Measurements from ENCODE around the gene CFAP61.
"Not testable (repeated sequence)": the region's sequence is repeated elsewhere in the genome, so short reads cannot be mapped to it uniquely, and the experiment has no call there.

The CFAP61 gene

DNA sequence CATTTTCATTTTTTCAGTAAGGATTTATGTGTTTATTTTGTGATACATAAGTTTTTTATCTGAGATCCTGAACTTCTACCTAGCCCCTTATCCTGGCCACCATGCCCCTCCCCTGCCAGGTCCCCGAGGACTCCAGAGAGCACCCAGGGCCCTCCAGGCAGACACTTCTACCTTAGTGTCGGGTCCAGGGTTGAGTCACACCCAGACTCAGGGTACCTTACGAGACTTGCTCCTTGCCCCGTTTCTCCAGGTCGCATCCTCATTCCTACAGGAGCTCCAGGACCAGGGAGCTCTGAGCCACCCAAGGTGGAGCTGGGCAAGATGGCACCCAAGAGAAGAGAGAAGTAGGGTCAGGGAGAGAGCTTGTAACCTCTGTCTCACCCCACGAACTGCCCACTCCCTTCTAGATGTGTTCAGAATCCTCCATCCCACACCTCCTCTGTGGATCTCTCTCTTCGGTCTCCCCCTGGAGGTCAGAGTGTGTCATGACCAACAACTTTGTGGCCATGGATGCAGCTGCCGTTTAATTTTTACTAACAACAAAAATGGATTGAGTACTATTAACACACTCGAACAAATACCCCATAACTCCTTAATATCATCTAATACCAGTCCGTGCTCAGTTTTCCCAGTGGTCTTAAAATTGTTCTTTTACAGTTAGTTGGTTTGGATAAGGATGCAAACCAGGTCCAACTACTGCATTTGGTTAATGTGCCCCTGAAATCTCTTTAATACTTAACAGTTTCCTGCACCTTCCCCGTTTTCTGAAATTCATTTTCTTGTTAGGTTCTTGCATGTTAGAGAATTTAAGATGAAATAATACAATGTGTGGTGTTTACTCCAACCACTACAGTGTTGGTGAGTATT is 185.0 kb downstream of the CFAP61 start:
- Histone ChIP-seq H3K27ac (no peak overlapping the region), H3K27me3 (ENCODE audit: insufficient read depth, low read depth) (no peaks in the 10 kb centered on the region), H4K20me1 (ENCODE audit: insufficient read depth) (no peaks in the 10 kb centered on the region), H3K9ac (no peak overlapping the region), H3K36me3 (ENCODE audit: insufficient read depth) (no peaks in the 10 kb centered on the region), H3K79me2 (ENCODE audit: insufficient read depth, low read depth) (no peaks in the 10 kb centered on the region), H3K4me2 (no peak overlapping the region), H2AFZ (ENCODE audit: low read depth) (no peak overlapping the region), H3K4me3 (IDR thresholded peaks at IDR 0.05; ENCODE audit: insufficient read depth, low read depth, low read length) (no peak overlapping the region), H3K4me1 (ENCODE audit: low read depth, poor library complexity, severe bottlenecking) (peaks cover 28% of the 10 kb centered on the region)
- TF ChIP-seq, protein P1, sequence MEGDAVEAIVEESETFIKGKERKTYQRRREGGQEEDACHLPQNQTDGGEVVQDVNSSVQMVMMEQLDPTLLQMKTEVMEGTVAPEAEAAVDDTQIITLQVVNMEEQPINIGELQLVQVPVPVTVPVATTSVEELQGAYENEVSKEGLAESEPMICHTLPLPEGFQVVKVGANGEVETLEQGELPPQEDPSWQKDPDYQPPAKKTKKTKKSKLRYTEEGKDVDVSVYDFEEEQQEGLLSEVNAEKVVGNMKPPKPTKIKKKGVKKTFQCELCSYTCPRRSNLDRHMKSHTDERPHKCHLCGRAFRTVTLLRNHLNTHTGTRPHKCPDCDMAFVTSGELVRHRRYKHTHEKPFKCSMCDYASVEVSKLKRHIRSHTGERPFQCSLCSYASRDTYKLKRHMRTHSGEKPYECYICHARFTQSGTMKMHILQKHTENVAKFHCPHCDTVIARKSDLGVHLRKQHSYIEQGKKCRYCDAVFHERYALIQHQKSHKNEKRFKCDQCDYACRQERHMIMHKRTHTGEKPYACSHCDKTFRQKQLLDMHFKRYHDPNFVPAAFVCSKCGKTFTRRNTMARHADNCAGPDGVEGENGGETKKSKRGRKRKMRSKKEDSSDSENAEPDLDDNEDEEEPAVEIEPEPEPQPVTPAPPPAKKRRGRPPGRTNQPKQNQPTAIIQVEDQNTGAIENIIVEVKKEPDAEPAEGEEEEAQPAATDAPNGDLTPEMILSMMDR (conservative IDR thresholded peaks at IDR 0.05; ENCODE audit: low read depth, low read length) = peak; percentile 68

DNA sequence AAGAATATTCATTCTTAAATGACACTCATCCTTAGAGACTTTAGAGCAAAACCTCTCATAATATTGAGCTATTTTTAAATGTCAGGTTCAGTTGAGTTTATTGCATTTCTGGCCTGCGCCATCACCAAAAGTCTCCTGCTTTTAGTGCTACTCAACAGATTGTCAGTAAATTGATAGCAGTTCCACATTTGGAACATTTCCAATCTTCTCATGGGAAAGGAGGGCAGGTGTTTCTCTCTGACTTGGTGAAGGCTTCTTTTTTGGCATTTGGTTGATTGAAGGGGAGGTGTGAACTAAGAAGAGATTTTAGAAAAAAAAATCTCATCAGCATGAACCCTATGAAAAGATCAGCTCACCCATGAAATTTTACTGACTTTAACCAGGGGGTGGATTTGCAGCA is 189.6 kb downstream of the CFAP61 start:
- no peaks in the 10 kb centered on the region for H3K4me1 ChIP-seq (ENCODE audit: low read depth, poor library complexity, severe bottlenecking)
- H3K36me3 ChIP-seq (ENCODE audit: insufficient read depth) = no peaks in the 10 kb centered on the region
- TF ChIP-seq, protein P1 (conservative IDR thresholded peaks at IDR 0.05; ENCODE audit: low read depth, low read length) = no peak

DNA sequence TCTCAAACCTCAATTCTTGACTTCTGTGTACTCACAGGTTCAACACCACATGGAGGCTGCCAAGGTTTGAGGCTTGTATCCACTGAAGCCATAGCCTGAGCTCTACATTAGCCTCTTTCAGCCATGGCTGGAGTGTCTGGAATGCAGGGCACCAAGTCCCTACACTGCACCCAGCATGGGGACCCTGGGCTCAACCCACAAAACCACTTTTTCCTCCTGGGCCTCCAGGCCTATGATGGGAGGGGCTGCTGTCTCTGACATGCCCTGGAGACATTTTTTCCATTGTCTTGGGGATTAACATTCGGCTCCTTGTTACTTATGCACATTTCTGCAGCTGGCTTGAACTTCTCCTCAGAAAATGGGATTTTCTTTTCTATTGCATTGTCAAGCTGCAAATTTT is 192.1 kb downstream of the CFAP61 start:
- not testable (repeated sequence) for H3K36me3 ChIP-seq (ENCODE audit: insufficient read depth)

More for the DNA sequence above, 189.6 kb downstream of the CFAP61 start:
- no peak overlapping the region for H3K27ac ChIP-seq
- no peaks in the 10 kb centered on the region for H4K20me1 ChIP-seq (ENCODE audit: insufficient read depth)
- H3K4me3 ChIP-seq (IDR thresholded peaks at IDR 0.05; ENCODE audit: insufficient read depth, low read depth, low read length) = no peak overlapping the region
- no peak overlapping the region for H3K4me2 ChIP-seq
- no peak overlapping the region for H2AFZ ChIP-seq (ENCODE audit: low read depth)
- H3K9ac ChIP-seq = no peak overlapping the region
- no peaks in the 10 kb centered on the region for H3K27me3 ChIP-seq (ENCODE audit: insufficient read depth, low read depth)
- no peaks in the 10 kb centered on the region for H3K79me2 ChIP-seq (ENCODE audit: insufficient read depth, low read depth)

DNA sequence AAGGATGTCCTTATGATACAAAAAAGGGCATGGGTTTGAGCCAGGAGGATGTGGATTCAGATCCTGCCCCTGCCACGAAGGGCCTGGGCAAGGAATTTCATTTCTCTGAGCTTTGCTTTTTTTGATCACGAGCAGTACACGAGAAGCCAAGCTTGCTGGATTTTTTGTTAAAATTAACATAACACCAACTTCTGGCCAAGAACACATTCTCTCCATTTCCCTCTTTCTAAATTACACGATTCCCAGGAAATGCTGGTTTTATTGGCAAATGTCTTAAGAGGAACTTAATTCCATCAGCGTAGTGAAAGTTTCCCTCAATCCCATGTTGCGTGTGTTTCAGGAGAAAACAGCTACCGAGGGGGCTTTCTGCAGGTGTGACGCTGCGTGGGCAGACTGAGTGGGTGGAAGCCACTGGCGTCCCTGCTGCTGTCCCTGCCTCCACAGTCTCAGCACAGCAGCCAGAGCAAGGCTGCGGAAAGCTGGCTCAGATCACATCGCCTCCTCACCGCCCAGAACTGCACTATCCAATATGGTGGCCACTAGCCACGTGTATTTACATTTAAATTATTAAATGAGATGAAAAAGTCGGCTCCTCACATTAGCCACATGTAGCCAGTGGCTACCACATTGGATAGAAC is 194.8 kb downstream of the CFAP61 start:
- Histone ChIP-seq H3K4me1 (ENCODE audit: low read depth, poor library complexity, severe bottlenecking) (no peaks in the 10 kb centered on the region), H3K36me3 (ENCODE audit: insufficient read depth) (no peaks in the 10 kb centered on the region), H4K20me1 (ENCODE audit: insufficient read depth) (no peaks in the 10 kb centered on the region), H3K4me2 (no peak overlapping the region), H3K9ac (no peak overlapping the region), H3K79me2 (ENCODE audit: insufficient read depth, low read depth) (no peaks in the 10 kb centered on the region), H3K27me3 (ENCODE audit: insufficient read depth, low read depth) (no peaks in the 10 kb centered on the region), H2AFZ (ENCODE audit: low read depth) (no peak overlapping the region), H3K27ac (no peak overlapping the region), H3K4me3 (IDR thresholded peaks at IDR 0.05; ENCODE audit: insufficient read depth, low read depth, low read length) (no peak overlapping the region)
- TF ChIP-seq, protein P1 (conservative IDR thresholded peaks at IDR 0.05; ENCODE audit: low read depth, low read length) = no peak

More for the DNA sequence above, 192.1 kb downstream of the CFAP61 start:
- not testable (repeated sequence) for H2AFZ ChIP-seq (ENCODE audit: low read depth); H3K27me3 ChIP-seq (ENCODE audit: insufficient read depth, low read depth); H3K4me3 ChIP-seq (IDR thresholded peaks at IDR 0.05; ENCODE audit: insufficient read depth, low read depth, low read length); H3K4me1 ChIP-seq (ENCODE audit: low read depth, poor library complexity, severe bottlenecking); H3K27ac ChIP-seq; H3K4me2 ChIP-seq; H3K79me2 ChIP-seq (ENCODE audit: insufficient read depth, low read depth); H4K20me1 ChIP-seq (ENCODE audit: insufficient read depth); H3K9ac ChIP-seq

All from KMS-11 (cell line).